Small intestine (tissue), 7 donors: ENCODE results near the gene BFSP1. TPM values are rescaled to one million over a fixed set of nuclear protein-coding genes. Genes with fewer than 3 reads are reported as not detected.

Source experiments
- DNase-seq, 2 donors: peaks; one replicate each; pipeline versions ENCODE4 v3.0.0 to v3.0.0-alpha.2; 2013
- FAIRE-seq: peaks from 2 replicates; lab custom pipeline; 2012; peaks lifted over from hg19 to GRCh38; lab: Jason Lieb, UNC
- H3K27ac ChIP-seq, 3 donors: one replicate each; pipeline ENCODE4 v1.5.1; 2013; ENCODE audit warnings: low read length in 2 of 3, mild to moderate bottlenecking in 2 of 3, control low read depth in 1 of 3, inconsistent platforms in 1 of 3, low read depth in 1 of 3, moderate library complexity in 1 of 3
- H3K27me3 ChIP-seq, 3 donors: one replicate each; pipeline ENCODE4 v1.6.1; 2013; ENCODE audit warnings: low read length in 3 of 3, inconsistent platforms in 1 of 3; ENCODE audit not compliant: control insufficient read depth in 3 of 3, insufficient read depth in 3 of 3
- H3K36me3 ChIP-seq, 3 donors: one replicate each; pipeline ENCODE4 v1.6.1; 2013; ENCODE audit warnings: low read length in 3 of 3, inconsistent platforms in 1 of 3, low read depth in 1 of 3, mild to moderate bottlenecking in 1 of 3, moderate library complexity in 1 of 3; ENCODE audit not compliant: control insufficient read depth in 3 of 3, insufficient read depth in 2 of 3
- H3K4me1 ChIP-seq, 3 donors: one replicate each; pipeline ENCODE4 v1.6.1; 2013; ENCODE audit warnings: low read length in 2 of 3, inconsistent platforms in 1 of 3, low read depth in 1 of 3, mild to moderate bottlenecking in 1 of 3, moderate library complexity in 1 of 3; ENCODE audit not compliant: control insufficient read depth in 3 of 3, insufficient read depth in 2 of 3
- H3K4me3 ChIP-seq, 3 donors: one replicate each; pipeline ENCODE4 v1.5.1; 2013; ENCODE audit warnings: low read length in 3 of 3, control low read depth in 1 of 3, inconsistent platforms in 1 of 3, low read depth in 1 of 3, mild to moderate bottlenecking in 1 of 3, moderate library complexity in 1 of 3
- H3K9me3 ChIP-seq, 2 donors: one replicate each; pipeline ENCODE4 v1.6.1; 2013; ENCODE audit warnings: low read depth in 1 of 2, low read length in 1 of 2; ENCODE audit not compliant: control insufficient read depth in 2 of 2, insufficient read depth in 1 of 2
- WGBS, 3 donors: extraction: QIAGEN DNeasy Blood & Tissue Kit; methylation state at CpG; one replicate each; pipeline ENCODE4 v1.1.7; 2013; 5-methylcytosine and 5-hydroxymethylcytosine counted together
- polyA plus RNA-seq, 4 donors: library from polyadenylated mRNA; stranded (reverse) in 3 of 4; unstranded in 1 of 4; fragments of 200-250 nt in 3 of 4; fragments of 120-200 nt in 1 of 4; gene quantifications; one replicate each; pipeline versions ENCODE4 v1.2.1 to v1.2.3, GENCODE V29; 2013
- donor health status: healthy with polysubstance abuse.
- donor health status: control.
- donor health status: control.
- donor health status: Bipolar disorder and iron deficiency.
- donor health status: healthy.

BFSP1 gene
- polyA plus RNA-seq, 4 donors = 0.49 to 0.65 TPM; not detected in 2

- H3K4me3 ChIP-seq = no peak overlapping the region
- 87 to 91% (median 89%) methylated on average over 4 of the region's 4 CpGs for WGBS, 3 donors
- no peak overlapping the region for H3K27ac ChIP-seq
- H3K4me1 ChIP-seq = no peaks in the 10 kb centered on the region
- DNase-seq (no peak), FAIRE-seq (no peak)
- H3K9me3 ChIP-seq = no peaks in the 10 kb centered on the region
- H3K27me3 ChIP-seq = peaks cover 0 to 4% (median 0%) of the 10 kb centered on the region in 3 donors
- H3K36me3 ChIP-seq = no peaks in the 10 kb centered on the region
These were observed 13.9 kb upstream of the BFSP1 start for GRCh38 chr20:17545127-17545526.

- H3K36me3 ChIP-seq = no peaks in the 10 kb centered on the region
- no peak for DNase-seq
- peaks cover 0 to 4% (median 0%) of the 10 kb centered on the region in 3 donors for H3K27me3 ChIP-seq
- H3K9me3 ChIP-seq = no peaks in the 10 kb centered on the region
- peak overlapping the region in 1 of 3 donors; percentile 24 for H3K27ac ChIP-seq
- H3K4me3 ChIP-seq = no peak overlapping the region
- 62 to 81% (median 81%) methylated on average over 5 of the region's 5 CpGs for WGBS, 3 donors
- H3K4me1 ChIP-seq = no peaks in the 10 kb centered on the region
- no peak for FAIRE-seq
These were observed 12.5 kb upstream of the BFSP1 start for GRCh38 chr20:17543531-17544131.

- DNase-seq (no peak), FAIRE-seq (no peak)
- H3K27me3 ChIP-seq = peaks cover 0 to 4% (median 0%) of the 10 kb centered on the region in 3 donors
- H3K4me3 ChIP-seq = no peak overlapping the region
- no peaks in the 10 kb centered on the region for H3K36me3 ChIP-seq
- WGBS, 3 donors = 67 to 85% (median 78%) methylated on average over 4 of the region's 4 CpGs
- no peaks in the 10 kb centered on the region for H3K4me1 ChIP-seq
- H3K9me3 ChIP-seq = no peaks in the 10 kb centered on the region
- no peak overlapping the region for H3K27ac ChIP-seq
These were observed 11.8 kb upstream of the BFSP1 start for GRCh38 chr20:17542993-17543412.

GRCh38 chr20:17542481-17542880 is 11.3 kb upstream of the BFSP1 start:
- Histone ChIP-seq H3K27ac (no peak overlapping the region), H3K4me3 (no peak overlapping the region), H3K36me3 (no peaks in the 10 kb centered on the region), H3K9me3 (no peaks in the 10 kb centered on the region), H3K27me3 (peaks cover 0 to 4% (median 0%) of the 10 kb centered on the region in 3 donors), H3K4me1 (no peaks in the 10 kb centered on the region)
- 88 to 100% (median 92%) methylated on average over 1 of the region's 1 CpG for WGBS, 3 donors
- no peak for FAIRE-seq
- DNase-seq = no peak

- DNase-seq = no peak
- 79 to 89% (median 84%) methylated on average over 5 of the region's 5 CpGs for WGBS, 3 donors
- Histone ChIP-seq H3K4me3 (no peak overlapping the region), H3K27me3 (peaks cover 0 to 4% (median 0%) of the 10 kb centered on the region in 3 donors), H3K36me3 (no peaks in the 10 kb centered on the region), H3K27ac (no peak overlapping the region), H3K4me1 (no peaks in the 10 kb centered on the region), H3K9me3 (no peaks in the 10 kb centered on the region)
- FAIRE-seq = no peak
These were observed 10.8 kb upstream of the BFSP1 start for GRCh38 chr20:17541996-17542395.

GRCh38 chr20:17541596-17541995 is 10.4 kb upstream of the BFSP1 start:
- DNase-seq = no peak
- Histone ChIP-seq H3K4me3 (no peak overlapping the region), H3K4me1 (no peaks in the 10 kb centered on the region), H3K36me3 (no peaks in the 10 kb centered on the region), H3K27me3 (peaks cover 0 to 4% (median 0%) of the 10 kb centered on the region in 3 donors), H3K27ac (no peak overlapping the region), H3K9me3 (no peaks in the 10 kb centered on the region)
- FAIRE-seq = no peak
- WGBS, 3 donors = 65 to 88% (median 85%) methylated on average over 3 of the region's 3 CpGs

- no peaks in the 10 kb centered on the region for H3K4me1 ChIP-seq
- DNase-seq (no peak), FAIRE-seq (no peak)
- H3K27me3 ChIP-seq = peaks cover 0 to 4% (median 0%) of the 10 kb centered on the region in 3 donors
- WGBS, 3 donors = 51 to 62% (median 53%) methylated on average over 7 of the region's 7 CpGs
- no peaks in the 10 kb centered on the region for H3K36me3 ChIP-seq
- H3K27ac ChIP-seq = no peak overlapping the region
- no peak overlapping the region for H3K4me3 ChIP-seq
- no peaks in the 10 kb centered on the region for H3K9me3 ChIP-seq
These were observed 7.5 kb upstream of the BFSP1 start for GRCh38 chr20:17538517-17539170.

GRCh38 chr20:17537959-17538358 is 6.8 kb upstream of the BFSP1 start:
- Histone ChIP-seq H3K27ac (no peak overlapping the region), H3K9me3 (no peaks in the 10 kb centered on the region), H3K36me3 (no peaks in the 10 kb centered on the region), H3K4me3 (no peak overlapping the region), H3K4me1 (no peaks in the 10 kb centered on the region), H3K27me3 (peaks cover 0 to 4% (median 0%) of the 10 kb centered on the region in 3 donors)
- WGBS, 3 donors = 80 to 85% (median 83%) methylated on average over 3 of the region's 3 CpGs
- FAIRE-seq (no peak), DNase-seq (no peak)
